K562 (cell line): ENCODE data around the gene SOX15. TPM values are rescaled to one million over a fixed set of nuclear protein-coding genes. Genes with fewer than 3 reads are reported as not detected.
A peak's percentile ranks its signal among the peaks of the same experiment; 100 is the strongest.

Experiments used
- GTF2F1 ChIP-seq: IDR thresholded peaks from 2 replicates; pipeline ENCODE4 v1.6.1; 2011; ENCODE audit warnings: low read depth, low read length, improper control_type of control experiment
- HLTF ChIP-seq: fragments of 450-650 bp; IDR thresholded peaks from 2 replicates; pipeline ENCODE4 v1.6.1; 2016
- KHSRP ChIP-seq: fragments of 450-650 bp; IDR thresholded peaks from 2 replicates; pipeline ENCODE4 v1.6.1; 2017
- PHF20 ChIP-seq: fragments of 450-650 bp; IDR thresholded peaks from 2 replicates; pipeline ENCODE4 v1.6.1; 2018; ENCODE audit not compliant: partially characterized antibody
- PHF8 ChIP-seq: fragments of 200-600 bp; sonication (generic); IDR thresholded peaks from 2 replicates; pipeline ENCODE4 v1.6.1; 2012; ENCODE audit warnings: mixed run types, mild to moderate bottlenecking, inconsistent platforms, low read length, moderate library complexity, borderline replicate concordance
- RFX1 ChIP-seq: fragments of 450-650 bp; IDR thresholded peaks from 2 replicates; pipeline ENCODE4 v1.6.1; 2016; ENCODE audit warnings: mild to moderate bottlenecking, moderate library complexity
- TAL1 ChIP-seq: fragments of 450-650 bp; IDR thresholded peaks from 2 replicates; pipeline ENCODE4 v1.6.1; 2016; ENCODE audit warnings: mild to moderate bottlenecking
- ZNF75A ChIP-seq: fragments of 450-650 bp; formaldehyde crosslinking; IDR thresholded peaks from 2 replicates; pipeline ENCODE4 v1.4.0; 2020; ENCODE audit warnings: mild to moderate bottlenecking
- polyA plus RNA-seq, 8 experiments: library from polyadenylated mRNA; depleted of rRNA in 4 of 8; stranded (reverse) in 5 of 8; unstranded in 3 of 8; fragments of >200 nt; fragmentation: Nextera tagmentation in 2 of 8; fragmentation: Illumina TruSeq in 1 of 8; extraction: Ambion mirVana in 2 of 8; extraction: Trizol in 1 of 8; gene quantifications; 2 replicates each; pipeline versions ENCODE4 v1.2.1 to v1.2.3, GENCODE V29; 2011 to 2014; ENCODE audit warnings: inconsistent platforms in 1 of 8, missing spikeins in 1 of 8
- total RNA-seq, 7 experiments: library from RNA; depleted of rRNA in 6 of 7; stranded (reverse); fragments of >200 nt in 6 of 7; fragmentation: Illumina TruSeq in 2 of 7; extraction: Trizol in 2 of 7; gene quantifications; 2 replicates each; pipeline versions ENCODE4 v1.2.1 to v1.2.3, GENCODE V29; 2011 to 2021; ENCODE audit warnings: low replicate concordance in 1 of 7
- TF ChIP-seq, protein P1 (sequence below): fragments of 200-800 bp; sonication (Bioruptor generic); IDR thresholded peaks from 2 replicates; pipeline ENCODE4 v1.6.1; 2017; ENCODE audit warnings: missing genetic modification characterization, missing compliant biosample characterization
- TF ChIP-seq, protein P2 (sequence below): fragments of 450-650 bp; formaldehyde crosslinking; IDR thresholded peaks from 2 replicates; pipeline ENCODE4 v1.4.0; 2022; ENCODE audit warnings: mild to moderate bottlenecking, moderate library complexity
- TF ChIP-seq, protein P3 (sequence below): sonication (generic); formaldehyde crosslinking; IDR thresholded peaks from 2 replicates; pipeline ENCODE4 v1.8.0; 2022; ENCODE audit warnings: mild to moderate bottlenecking, missing genetic modification reagents
- TF ChIP-seq, protein P4 (sequence below), 2 experiments: IDR thresholded peaks; 2 replicates each; pipeline ENCODE4 v1.6.1; 2011; ENCODE audit warnings: borderline replicate concordance in 1 of 2, control low read depth in 1 of 2, low read depth in 1 of 2, low read length in 1 of 2, mild to moderate bottlenecking in 1 of 2, mixed read lengths in 1 of 2, moderate library complexity in 1 of 2; ENCODE audit not compliant: insufficient read depth in 1 of 2, insufficient read length in 1 of 2, poor library complexity in 1 of 2, severe bottlenecking in 1 of 2; ENCODE audit errors: extremely low read depth in 1 of 2
- TF ChIP-seq, protein P5 (sequence below): fragments of 250-450 bp; sonication (Bioruptor Pico); IDR thresholded peaks from 2 replicates; pipeline ENCODE4 v1.4.0; 2020; ENCODE audit warnings: mild to moderate bottlenecking, moderate library complexity, borderline replicate concordance

The SOX15 gene
- total and polyA plus RNA-seq, 9 of the 15 experiments (the other 6 are each of a cell fraction or from before 2014, with no cell fraction given) = 0.07 to 0.33 (median 0.19) TPM; not detected in 5

DNA sequence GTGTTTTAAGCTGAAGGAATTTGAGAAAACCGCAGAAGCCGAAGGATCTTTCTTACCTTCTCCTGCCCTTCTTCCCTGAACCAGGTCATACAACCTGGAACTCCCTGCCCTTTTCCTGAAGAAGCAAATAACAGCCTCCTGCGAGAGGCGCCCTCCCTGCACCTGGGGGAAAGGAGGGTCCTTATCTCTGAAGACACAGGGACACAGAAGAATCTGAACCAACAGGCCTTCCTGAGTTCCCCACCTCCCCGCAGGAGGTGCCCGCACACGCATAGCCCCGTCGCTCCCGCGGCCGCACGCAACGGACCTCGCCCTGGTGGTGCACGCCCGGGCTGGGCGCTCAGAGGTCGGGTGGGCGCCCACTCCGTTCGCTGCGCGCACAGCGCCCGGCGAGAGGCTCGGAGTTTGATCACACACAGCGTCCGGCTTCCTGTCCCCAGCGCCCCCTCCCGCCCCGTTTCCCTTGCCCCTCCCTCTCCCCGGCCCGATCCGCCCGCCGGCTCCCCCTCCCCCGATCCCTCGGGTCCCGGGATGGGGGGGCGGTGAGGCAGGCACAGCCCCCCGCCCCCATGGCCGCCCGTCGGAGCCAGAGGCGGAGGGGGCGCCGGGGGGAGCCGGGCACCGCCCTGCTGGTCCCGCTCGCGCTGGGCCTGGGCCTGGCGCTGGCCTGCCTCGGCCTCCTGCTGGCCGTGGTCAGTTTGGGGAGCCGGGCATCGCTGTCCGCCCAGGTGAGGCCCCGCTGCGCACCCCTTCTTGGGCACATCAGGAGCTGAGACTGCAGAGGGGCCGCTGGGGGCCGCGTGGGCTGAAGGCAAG, 41.1 kb downstream of the SOX15 start, which contains the start of gene TNFSF12 (continued):
- TF ChIP-seq, protein P1, sequence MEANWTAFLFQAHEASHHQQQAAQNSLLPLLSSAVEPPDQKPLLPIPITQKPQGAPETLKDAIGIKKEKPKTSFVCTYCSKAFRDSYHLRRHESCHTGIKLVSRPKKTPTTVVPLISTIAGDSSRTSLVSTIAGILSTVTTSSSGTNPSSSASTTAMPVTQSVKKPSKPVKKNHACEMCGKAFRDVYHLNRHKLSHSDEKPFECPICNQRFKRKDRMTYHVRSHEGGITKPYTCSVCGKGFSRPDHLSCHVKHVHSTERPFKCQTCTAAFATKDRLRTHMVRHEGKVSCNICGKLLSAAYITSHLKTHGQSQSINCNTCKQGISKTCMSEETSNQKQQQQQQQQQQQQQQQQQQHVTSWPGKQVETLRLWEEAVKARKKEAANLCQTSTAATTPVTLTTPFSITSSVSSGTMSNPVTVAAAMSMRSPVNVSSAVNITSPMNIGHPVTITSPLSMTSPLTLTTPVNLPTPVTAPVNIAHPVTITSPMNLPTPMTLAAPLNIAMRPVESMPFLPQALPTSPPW (CRISPR knock-in tag) = peak; percentile 72
- TF ChIP-seq HLTF = no peak
- no peak for TF ChIP-seq ZNF75A (CRISPR knock-in tag)
- TF ChIP-seq, protein P2, sequence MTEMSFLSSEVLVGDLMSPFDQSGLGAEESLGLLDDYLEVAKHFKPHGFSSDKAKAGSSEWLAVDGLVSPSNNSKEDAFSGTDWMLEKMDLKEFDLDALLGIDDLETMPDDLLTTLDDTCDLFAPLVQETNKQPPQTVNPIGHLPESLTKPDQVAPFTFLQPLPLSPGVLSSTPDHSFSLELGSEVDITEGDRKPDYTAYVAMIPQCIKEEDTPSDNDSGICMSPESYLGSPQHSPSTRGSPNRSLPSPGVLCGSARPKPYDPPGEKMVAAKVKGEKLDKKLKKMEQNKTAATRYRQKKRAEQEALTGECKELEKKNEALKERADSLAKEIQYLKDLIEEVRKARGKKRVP (CRISPR knock-in tag) = no peak
- TF ChIP-seq PHF20 = peak; percentile 20
- peak; percentile 60; the same call in 1 of the 2 replicates for TF ChIP-seq TAL1
- TF ChIP-seq, protein P3, sequence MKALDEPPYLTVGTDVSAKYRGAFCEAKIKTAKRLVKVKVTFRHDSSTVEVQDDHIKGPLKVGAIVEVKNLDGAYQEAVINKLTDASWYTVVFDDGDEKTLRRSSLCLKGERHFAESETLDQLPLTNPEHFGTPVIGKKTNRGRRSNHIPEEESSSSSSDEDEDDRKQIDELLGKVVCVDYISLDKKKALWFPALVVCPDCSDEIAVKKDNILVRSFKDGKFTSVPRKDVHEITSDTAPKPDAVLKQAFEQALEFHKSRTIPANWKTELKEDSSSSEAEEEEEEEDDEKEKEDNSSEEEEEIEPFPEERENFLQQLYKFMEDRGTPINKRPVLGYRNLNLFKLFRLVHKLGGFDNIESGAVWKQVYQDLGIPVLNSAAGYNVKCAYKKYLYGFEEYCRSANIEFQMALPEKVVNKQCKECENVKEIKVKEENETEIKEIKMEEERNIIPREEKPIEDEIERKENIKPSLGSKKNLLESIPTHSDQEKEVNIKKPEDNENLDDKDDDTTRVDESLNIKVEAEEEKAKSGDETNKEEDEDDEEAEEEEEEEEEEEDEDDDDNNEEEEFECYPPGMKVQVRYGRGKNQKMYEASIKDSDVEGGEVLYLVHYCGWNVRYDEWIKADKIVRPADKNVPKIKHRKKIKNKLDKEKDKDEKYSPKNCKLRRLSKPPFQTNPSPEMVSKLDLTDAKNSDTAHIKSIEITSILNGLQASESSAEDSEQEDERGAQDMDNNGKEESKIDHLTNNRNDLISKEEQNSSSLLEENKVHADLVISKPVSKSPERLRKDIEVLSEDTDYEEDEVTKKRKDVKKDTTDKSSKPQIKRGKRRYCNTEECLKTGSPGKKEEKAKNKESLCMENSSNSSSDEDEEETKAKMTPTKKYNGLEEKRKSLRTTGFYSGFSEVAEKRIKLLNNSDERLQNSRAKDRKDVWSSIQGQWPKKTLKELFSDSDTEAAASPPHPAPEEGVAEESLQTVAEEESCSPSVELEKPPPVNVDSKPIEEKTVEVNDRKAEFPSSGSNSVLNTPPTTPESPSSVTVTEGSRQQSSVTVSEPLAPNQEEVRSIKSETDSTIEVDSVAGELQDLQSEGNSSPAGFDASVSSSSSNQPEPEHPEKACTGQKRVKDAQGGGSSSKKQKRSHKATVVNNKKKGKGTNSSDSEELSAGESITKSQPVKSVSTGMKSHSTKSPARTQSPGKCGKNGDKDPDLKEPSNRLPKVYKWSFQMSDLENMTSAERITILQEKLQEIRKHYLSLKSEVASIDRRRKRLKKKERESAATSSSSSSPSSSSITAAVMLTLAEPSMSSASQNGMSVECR (CRISPR knock-in tag) = no peak
- TF ChIP-seq, protein P4, sequence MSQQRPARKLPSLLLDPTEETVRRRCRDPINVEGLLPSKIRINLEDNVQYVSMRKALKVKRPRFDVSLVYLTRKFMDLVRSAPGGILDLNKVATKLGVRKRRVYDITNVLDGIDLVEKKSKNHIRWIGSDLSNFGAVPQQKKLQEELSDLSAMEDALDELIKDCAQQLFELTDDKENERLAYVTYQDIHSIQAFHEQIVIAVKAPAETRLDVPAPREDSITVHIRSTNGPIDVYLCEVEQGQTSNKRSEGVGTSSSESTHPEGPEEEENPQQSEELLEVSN (IDR thresholded peaks at IDR 0.05; ENCODE audit: borderline replicate concordance in 1 of 2, extremely low read depth in 1 of 2, insufficient read depth in 1 of 2, insufficient read length in 1 of 2, low read depth in 1 of 2, low read length in 1 of 2, poor library complexity in 1 of 2, severe bottlenecking in 1 of 2) = peak in 1 of 2 experiments; percentile 18
- TF ChIP-seq KHSRP = no peak
- peak; percentile 37; the same call in 1 of the 2 replicates for TF ChIP-seq PHF8
- TF ChIP-seq GTF2F1 = no peak
- TF ChIP-seq, protein P5, sequence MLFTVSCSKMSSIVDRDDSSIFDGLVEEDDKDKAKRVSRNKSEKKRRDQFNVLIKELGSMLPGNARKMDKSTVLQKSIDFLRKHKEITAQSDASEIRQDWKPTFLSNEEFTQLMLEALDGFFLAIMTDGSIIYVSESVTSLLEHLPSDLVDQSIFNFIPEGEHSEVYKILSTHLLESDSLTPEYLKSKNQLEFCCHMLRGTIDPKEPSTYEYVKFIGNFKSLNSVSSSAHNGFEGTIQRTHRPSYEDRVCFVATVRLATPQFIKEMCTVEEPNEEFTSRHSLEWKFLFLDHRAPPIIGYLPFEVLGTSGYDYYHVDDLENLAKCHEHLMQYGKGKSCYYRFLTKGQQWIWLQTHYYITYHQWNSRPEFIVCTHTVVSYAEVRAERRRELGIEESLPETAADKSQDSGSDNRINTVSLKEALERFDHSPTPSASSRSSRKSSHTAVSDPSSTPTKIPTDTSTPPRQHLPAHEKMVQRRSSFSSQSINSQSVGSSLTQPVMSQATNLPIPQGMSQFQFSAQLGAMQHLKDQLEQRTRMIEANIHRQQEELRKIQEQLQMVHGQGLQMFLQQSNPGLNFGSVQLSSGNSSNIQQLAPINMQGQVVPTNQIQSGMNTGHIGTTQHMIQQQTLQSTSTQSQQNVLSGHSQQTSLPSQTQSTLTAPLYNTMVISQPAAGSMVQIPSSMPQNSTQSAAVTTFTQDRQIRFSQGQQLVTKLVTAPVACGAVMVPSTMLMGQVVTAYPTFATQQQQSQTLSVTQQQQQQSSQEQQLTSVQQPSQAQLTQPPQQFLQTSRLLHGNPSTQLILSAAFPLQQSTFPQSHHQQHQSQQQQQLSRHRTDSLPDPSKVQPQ = no peak
- no peak for TF ChIP-seq RFX1
